Measurements from ENCODE around the gene PTPRE. TPM values are rescaled to one million over a fixed set of nuclear protein-coding genes. Genes with fewer than 3 reads are reported as not detected.

Gene PTPRE
- total and polyA plus RNA-seq, 10 of the 15 experiments (the other 5 are each of a cell fraction or from before 2014, with no cell fraction given) = 2.9 to 7.6 (median 5.8) TPM

DNA sequence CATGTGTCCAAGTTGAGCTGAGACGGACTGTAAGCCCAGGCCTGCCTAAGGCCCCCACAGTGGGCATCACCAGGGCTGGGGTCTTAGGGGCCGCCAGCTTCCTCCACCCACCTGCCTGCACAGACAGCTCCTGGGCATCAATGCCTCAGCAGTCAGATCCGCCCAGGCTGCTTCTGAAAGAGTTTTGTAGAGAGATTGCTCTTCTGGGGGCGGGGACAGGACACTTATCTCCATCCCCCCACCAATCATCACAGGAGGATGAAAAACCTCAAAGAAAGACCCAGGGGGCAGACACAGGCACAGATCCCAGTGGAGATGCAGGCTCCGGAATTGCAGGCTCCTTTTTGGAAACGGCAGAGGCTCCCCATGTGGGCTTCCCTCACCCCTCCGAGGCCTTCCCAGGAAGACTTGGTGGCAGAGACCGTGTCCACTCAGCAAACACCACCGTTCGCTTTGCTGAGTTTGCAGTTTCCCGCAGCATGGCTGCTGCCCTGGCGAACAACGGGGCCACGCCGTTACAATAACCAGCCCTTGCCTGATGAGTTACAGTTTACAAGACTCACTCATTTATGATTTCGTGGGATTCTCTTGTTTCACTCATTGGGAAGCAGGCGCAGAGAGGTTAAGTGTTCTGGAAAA is 122.9 kb downstream of the PTPRE start (continued):
- TF ChIP-seq, protein P1, sequence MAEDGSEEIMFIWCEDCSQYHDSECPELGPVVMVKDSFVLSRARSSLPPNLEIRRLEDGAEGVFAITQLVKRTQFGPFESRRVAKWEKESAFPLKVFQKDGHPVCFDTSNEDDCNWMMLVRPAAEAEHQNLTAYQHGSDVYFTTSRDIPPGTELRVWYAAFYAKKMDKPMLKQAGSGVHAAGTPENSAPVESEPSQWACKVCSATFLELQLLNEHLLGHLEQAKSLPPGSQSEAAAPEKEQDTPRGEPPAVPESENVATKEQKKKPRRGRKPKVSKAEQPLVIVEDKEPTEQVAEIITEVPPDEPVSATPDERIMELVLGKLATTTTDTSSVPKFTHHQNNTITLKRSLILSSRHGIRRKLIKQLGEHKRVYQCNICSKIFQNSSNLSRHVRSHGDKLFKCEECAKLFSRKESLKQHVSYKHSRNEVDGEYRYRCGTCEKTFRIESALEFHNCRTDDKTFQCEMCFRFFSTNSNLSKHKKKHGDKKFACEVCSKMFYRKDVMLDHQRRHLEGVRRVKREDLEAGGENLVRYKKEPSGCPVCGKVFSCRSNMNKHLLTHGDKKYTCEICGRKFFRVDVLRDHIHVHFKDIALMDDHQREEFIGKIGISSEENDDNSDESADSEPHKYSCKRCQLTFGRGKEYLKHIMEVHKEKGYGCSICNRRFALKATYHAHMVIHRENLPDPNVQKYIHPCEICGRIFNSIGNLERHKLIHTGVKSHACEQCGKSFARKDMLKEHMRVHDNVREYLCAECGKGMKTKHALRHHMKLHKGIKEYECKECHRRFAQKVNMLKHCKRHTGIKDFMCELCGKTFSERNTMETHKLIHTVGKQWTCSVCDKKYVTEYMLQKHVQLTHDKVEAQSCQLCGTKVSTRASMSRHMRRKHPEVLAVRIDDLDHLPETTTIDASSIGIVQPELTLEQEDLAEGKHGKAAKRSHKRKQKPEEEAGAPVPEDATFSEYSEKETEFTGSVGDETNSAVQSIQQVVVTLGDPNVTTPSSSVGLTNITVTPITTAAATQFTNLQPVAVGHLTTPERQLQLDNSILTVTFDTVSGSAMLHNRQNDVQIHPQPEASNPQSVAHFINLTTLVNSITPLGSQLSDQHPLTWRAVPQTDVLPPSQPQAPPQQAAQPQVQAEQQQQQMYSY (CRISPR knock-in tag; IDR thresholded peaks at IDR 0.05) = no peak
- TF ChIP-seq SPI1 (IDR thresholded peaks at IDR 0.05; ENCODE audit: borderline replicate concordance, insufficient read depth, low read depth, low read length) (no peak), RB1 (IDR thresholded peaks at IDR 0.05; ENCODE audit: borderline replicate concordance) (no peak), NFYB (IDR thresholded peaks at IDR 0.05; ENCODE audit: insufficient read depth, low read depth, low read length) (no peak), HDAC6 (IDR thresholded peaks at IDR 0.05; ENCODE audit: unreplicated experiment) (no peak), GATAD2B (conservative IDR thresholded peaks at IDR 0.05; ENCODE audit: low read depth) (no peak), MYB (IDR thresholded peaks at IDR 0.05; ENCODE audit: borderline replicate concordance, low read depth, low read length) (no peak)
- TF ChIP-seq, protein P2, sequence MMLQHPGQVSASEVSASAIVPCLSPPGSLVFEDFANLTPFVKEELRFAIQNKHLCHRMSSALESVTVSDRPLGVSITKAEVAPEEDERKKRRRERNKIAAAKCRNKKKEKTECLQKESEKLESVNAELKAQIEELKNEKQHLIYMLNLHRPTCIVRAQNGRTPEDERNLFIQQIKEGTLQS (IDR thresholded peaks at IDR 0.05; ENCODE audit: borderline replicate concordance, extremely low read depth, low read depth, low read length) = no peak
- TF ChIP-seq, protein P3, sequence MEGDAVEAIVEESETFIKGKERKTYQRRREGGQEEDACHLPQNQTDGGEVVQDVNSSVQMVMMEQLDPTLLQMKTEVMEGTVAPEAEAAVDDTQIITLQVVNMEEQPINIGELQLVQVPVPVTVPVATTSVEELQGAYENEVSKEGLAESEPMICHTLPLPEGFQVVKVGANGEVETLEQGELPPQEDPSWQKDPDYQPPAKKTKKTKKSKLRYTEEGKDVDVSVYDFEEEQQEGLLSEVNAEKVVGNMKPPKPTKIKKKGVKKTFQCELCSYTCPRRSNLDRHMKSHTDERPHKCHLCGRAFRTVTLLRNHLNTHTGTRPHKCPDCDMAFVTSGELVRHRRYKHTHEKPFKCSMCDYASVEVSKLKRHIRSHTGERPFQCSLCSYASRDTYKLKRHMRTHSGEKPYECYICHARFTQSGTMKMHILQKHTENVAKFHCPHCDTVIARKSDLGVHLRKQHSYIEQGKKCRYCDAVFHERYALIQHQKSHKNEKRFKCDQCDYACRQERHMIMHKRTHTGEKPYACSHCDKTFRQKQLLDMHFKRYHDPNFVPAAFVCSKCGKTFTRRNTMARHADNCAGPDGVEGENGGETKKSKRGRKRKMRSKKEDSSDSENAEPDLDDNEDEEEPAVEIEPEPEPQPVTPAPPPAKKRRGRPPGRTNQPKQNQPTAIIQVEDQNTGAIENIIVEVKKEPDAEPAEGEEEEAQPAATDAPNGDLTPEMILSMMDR (IDR thresholded peaks at IDR 0.05 in 2 of 3, conservative IDR thresholded peaks at IDR 0.05 in 1 of 3; ENCODE audit: control insufficient read depth in 2 of 3, extremely low read depth in 1 of 3, insufficient read depth in 1 of 3, low read depth in 3 of 3, low read length in 3 of 3) = no peak
